SJCRH30 (cell line): ENCODE results near the gene TSC22D3. TPM values are rescaled to one million over a fixed set of nuclear protein-coding genes. Genes with fewer than 3 reads are reported as not detected.
A peak's percentile ranks its signal among the peaks of the same experiment; 100 is the strongest.
"Not testable (repeated sequence)": the region's sequence is repeated elsewhere in the genome, so short reads cannot be mapped to it uniquely, and the experiment has no call there.

Experiments used
- DNase-seq, 2 experiments: peaks; one replicate each; pipeline ENCODE4 v3.0.0-alpha.2; 2015 to 2020
- H3K27ac ChIP-seq: fragments of 250-450 bp; sonication (Bioruptor Pico); 2 replicates; pipeline ENCODE4 v1.5.1; 2020; ENCODE audit warnings: mild to moderate bottlenecking, moderate library complexity
- H3K27me3 ChIP-seq: fragments of 250-450 bp; sonication (Bioruptor Pico); 2 replicates; pipeline ENCODE4 v1.5.1; 2020; ENCODE audit warnings: mild to moderate bottlenecking, moderate library complexity
- H3K36me3 ChIP-seq: fragments of 250-450 bp; sonication (Bioruptor Pico); 2 replicates; pipeline ENCODE4 v1.5.1; 2020; ENCODE audit warnings: mild to moderate bottlenecking, moderate library complexity
- H3K4me1 ChIP-seq: fragments of 250-450 bp; sonication (Bioruptor Pico); 2 replicates; pipeline ENCODE4 v1.5.1; 2020; ENCODE audit warnings: mild to moderate bottlenecking, moderate library complexity
- H3K4me3 ChIP-seq: fragments of 250-450 bp; sonication (Bioruptor Pico); 2 replicates; pipeline ENCODE4 v1.5.1; 2020; ENCODE audit warnings: mild to moderate bottlenecking, moderate library complexity
- H3K9me3 ChIP-seq: fragments of 250-450 bp; sonication (Bioruptor Pico); replicated peaks from 2 replicates; pipeline ENCODE4 v1.5.1; 2020; ENCODE audit warnings: mild to moderate bottlenecking, moderate library complexity
- total RNA-seq: library from RNA; depleted of rRNA; stranded (reverse); fragments of >200 nt; shearing (Covaris generic); gene quantifications from 2 replicates; pipeline ENCODE4 v1.2.3, GENCODE V29; 2014

The TSC22D3 gene
- total RNA-seq, 1 experiment from 2014 or later, result 29.0 TPM

DNA sequence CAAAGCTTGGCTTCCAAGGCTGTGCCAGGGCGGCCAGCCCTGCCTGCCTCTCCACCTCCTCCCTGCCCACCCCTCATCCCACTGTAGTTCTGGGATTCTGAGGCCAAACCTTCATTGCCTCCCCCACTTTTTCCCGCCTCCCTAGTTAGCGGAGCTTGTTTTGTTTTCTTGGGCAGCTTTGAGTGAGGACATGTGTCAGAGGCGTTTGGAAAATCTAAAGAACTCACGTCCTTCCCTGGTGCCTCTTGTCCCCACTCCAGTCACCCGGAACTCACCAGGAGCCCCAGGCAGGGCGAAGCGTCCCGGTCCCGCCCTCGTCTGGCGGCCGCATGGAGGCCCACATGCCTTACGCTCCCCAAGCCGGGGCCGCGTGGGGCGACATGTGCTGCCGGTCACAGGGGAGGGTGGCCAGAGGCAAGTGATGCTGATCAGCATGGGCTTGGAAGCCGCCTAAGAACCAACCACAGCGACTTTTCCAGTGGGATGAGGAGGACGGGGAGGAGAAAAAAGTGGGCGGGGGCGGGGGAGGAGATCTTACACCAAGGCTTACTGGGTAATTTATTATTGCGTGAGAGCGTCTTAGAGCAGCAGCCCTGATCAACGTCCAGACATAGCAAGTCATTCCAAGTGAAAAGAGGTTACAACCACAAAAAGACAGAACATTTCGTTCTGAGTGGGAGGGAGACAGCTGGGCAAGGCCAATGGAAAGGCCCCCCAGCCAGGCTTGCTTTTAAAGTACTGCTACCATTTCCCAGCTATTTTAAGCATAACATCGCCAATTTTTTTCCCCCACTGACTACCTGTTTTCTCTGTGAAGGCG lies 98.8 kb downstream of the TSC22D3 start:
- peak; percentile 78 to 83 for DNase-seq
- H3K27ac ChIP-seq, result peak overlapping the region; percentile 61
- H3K36me3 ChIP-seq, result no peaks in the 10 kb centered on the region
- H3K4me1 ChIP-seq, result peaks cover 10% of the 10 kb centered on the region
- peak overlapping the region; percentile 57 for H3K4me3 ChIP-seq
- H3K9me3 ChIP-seq, result no peaks in the 10 kb centered on the region
- H3K27me3 ChIP-seq, result no peaks in the 10 kb centered on the region

DNA sequence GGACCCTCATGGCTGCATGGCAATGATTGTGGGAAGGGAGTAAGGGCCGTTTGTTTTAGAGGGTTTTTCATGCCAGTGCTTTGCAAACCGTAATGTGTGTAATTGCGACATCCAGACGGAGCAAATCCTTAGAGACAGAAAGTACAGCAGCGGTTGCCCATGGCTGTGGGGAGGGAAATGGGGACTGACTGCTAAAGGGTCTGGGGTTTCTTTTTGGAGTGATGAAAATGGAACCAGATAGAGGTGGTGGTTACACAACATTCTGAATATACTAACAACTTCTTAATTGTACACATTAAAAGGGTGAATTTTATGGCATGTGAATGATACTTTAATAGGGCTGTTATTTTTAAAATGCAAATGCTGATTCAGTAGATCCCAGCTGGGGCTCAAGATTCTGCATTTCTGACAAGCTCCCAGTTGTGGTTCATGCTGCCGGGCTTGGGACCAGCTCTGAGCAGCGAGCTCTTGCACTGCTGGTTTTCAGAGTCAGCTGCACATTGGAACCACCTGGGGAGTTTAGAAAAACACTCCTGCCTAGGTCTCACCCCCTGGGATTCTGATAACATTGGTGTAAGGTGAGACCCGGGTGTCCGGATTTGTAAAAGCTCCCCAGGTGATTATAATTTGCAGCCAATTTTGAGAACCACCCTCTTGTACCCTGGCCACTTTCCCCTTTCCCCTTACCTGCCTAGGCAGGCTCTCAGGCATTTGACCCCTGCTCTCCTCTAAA lies 99.6 kb downstream of the TSC22D3 start:
- Histone ChIP-seq H3K4me1 (peaks cover 10% of the 10 kb centered on the region), H3K27me3 (no peaks in the 10 kb centered on the region), H3K4me3 (peak overlapping the region; percentile 57), H3K27ac (peak overlapping the region; percentile 61), H3K9me3 (no peaks in the 10 kb centered on the region), H3K36me3 (no peaks in the 10 kb centered on the region)
- no peak for DNase-seq

DNA sequence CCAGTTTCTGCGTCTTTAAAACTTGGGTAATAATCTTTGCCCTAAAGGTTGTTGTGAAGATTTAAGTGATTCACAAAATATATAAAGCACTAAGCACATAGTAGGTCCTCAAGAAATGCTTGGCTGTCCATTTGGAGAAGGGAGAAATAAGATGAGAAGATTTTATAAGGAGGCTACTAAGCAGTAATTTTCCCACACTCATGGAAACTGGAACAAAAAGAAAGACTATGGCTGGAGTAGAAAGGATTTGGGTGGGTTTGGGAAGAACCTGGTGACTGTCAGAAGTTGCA lies 100.3 kb downstream of the TSC22D3 start:
- no peaks in the 10 kb centered on the region for H3K27me3 ChIP-seq
- no peaks in the 10 kb centered on the region for H3K36me3 ChIP-seq
- H3K4me3 ChIP-seq, result no peak overlapping the region
- DNase-seq, result no peak
- no peak overlapping the region for H3K27ac ChIP-seq
- H3K4me1 ChIP-seq, result peaks cover 10% of the 10 kb centered on the region
- no peaks in the 10 kb centered on the region for H3K9me3 ChIP-seq

DNA sequence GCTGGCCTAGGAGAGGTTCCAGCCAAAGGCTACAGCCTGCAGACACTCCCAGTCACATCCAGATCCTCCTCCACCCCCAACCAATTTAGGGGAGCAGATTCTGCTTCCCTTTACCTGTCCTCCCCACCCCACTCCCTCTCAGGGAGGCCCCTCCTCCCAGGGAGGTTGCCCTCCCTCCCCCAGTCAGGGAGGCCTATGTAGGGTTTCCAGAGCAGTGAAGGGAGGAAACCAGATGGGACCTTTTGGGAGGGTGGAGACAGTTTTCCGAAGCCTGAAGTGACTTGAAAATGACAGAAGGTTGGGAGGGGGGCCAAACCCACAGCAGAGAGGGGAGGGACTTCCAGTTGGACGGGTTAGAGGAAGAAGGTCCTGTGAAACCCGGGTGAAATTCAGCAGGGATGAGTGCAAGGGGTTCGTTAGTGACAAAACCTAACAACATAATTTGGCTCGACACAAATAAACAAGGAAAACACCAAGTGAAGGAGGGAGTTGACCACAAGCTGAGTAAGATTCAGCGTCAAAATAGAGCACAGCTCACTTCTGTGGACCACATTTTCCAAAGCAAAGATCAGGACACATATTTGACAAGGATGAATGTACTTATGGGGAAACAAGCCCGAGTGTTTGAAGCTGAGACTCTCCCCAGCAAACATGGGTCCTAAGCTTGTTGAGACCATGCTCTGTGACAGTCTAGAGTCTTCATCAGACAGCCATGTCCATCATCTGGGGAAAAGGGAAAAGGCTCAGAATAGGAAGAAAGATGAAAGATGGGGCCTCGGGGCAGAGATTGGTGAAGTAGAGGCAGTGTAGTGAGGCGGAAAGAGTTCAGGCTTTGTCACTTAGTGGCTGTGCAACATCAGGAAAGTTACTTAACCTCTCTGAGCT lies 100.9 kb downstream of the TSC22D3 start:
- Histone ChIP-seq H3K4me3 (no peak overlapping the region), H3K9me3 (no peaks in the 10 kb centered on the region), H3K36me3 (no peaks in the 10 kb centered on the region), H3K4me1 (peaks cover 10% of the 10 kb centered on the region), H3K27ac (no peak overlapping the region), H3K27me3 (no peaks in the 10 kb centered on the region)
- no peak for DNase-seq

DNA sequence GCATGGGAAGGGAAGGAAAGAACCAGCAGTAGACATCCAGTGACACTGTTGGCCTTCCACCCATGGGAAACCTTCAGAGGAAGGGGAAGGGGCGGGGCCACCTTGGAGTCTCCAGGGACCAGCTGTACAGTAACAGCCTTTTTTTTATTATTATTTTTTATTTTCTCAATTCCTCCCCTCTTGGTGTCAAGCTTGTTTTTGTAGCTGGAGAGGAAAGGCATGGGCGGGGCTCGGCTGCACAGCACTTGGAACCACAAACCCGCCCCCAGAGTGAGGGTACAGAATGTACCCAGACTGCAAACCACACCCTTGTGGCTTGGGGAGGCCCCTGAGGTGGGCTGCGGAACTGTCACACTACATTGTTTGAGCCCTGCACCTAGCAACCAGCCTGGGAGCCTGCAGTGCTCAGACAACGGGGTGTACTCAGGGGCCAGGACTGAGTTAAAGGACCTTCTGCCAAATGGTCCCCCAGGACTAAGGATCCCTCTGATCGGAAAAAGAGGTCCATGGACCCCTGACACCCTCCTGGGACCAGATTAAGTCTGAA lies 101.6 kb downstream of the TSC22D3 start:
- Histone ChIP-seq H3K36me3 (no peaks in the 10 kb centered on the region), H3K4me1 (peaks cover 7% of the 10 kb centered on the region), H3K27me3 (no peaks in the 10 kb centered on the region), H3K4me3 (no peak overlapping the region), H3K9me3 (no peaks in the 10 kb centered on the region), H3K27ac (no peak overlapping the region)
- peak; percentile 26 to 35 for DNase-seq

DNA sequence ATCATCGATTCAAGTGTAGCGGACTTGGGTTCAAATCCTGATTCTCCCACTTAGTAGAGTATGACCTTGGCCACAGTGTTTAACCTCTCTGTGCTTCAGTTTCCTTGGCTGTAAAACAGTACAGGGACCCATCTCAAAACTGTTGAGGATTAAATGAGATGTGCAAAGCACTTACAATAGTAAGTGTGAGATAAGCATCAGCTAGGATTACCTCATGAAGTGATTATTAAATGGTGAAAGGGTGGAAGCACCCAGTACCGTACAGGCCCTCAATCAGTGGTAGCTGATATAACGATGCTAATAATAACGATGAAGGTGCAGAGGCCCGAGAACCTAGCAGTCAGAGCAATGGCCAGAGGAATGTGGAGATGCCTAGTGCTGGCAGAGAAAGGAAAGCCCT lies 102.2 kb downstream of the TSC22D3 start:
- H3K27me3 ChIP-seq, result no peaks in the 10 kb centered on the region
- H3K9me3 ChIP-seq, result no peaks in the 10 kb centered on the region
- H3K4me3 ChIP-seq, result no peak overlapping the region
- peaks cover 4% of the 10 kb centered on the region for H3K4me1 ChIP-seq
- H3K36me3 ChIP-seq, result no peaks in the 10 kb centered on the region
- no peak overlapping the region for H3K27ac ChIP-seq
- DNase-seq, result no peak

DNA sequence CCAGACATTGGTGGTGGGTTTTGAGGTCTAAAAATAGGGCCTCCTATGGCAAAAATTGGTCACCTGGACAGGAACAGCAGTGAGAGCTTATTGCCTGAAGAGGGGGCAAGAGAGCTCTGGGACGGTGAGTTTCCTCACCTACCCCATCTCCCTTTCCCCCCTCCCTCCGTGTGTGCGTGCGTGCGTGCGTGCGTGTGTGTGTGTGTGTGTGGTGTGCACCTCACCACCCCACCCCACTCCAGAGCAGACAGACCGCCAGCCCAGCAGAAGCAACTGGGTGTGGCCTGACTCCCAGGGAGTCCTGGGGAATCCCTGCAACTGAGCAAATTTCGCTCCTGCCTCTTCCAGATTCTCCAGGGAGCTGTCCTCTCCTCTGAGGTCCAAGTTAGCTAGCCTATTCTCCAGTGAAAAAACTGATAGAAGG lies 102.6 kb downstream of the TSC22D3 start:
- peak; percentile 69 to 77 for DNase-seq
- no peak overlapping the region for H3K27ac ChIP-seq
- H3K4me1 ChIP-seq, result peaks cover 4% of the 10 kb centered on the region
- H3K36me3 ChIP-seq, result no peaks in the 10 kb centered on the region
- H3K9me3 ChIP-seq, result no peaks in the 10 kb centered on the region
- H3K27me3 ChIP-seq, result no peaks in the 10 kb centered on the region
- H3K4me3 ChIP-seq, result no peak overlapping the region

DNA sequence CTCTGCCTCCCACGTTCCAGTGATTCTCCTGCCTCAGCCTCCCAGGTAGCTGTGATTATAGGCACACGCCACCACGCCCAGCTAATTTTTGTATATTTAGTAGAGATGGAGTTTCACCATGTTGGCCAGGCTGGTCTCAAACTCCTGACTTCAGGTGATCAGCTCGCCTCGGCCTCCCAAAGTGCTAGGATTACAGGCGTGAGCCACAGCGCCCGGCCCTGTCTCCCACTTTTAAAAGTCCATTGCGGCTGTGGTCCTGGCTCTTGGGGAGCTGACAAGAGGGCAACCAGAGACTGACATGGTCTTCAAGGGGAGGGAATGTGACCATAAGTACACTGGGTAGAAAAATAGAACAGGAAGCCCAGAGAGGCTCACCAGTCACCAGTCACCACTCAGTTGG lies 104.3 kb downstream of the TSC22D3 start:
- not testable (repeated sequence) for H3K27ac ChIP-seq, H3K27me3 ChIP-seq, H3K4me1 ChIP-seq, H3K36me3 ChIP-seq, H3K9me3 ChIP-seq, DNase-seq, H3K4me3 ChIP-seq

DNA sequence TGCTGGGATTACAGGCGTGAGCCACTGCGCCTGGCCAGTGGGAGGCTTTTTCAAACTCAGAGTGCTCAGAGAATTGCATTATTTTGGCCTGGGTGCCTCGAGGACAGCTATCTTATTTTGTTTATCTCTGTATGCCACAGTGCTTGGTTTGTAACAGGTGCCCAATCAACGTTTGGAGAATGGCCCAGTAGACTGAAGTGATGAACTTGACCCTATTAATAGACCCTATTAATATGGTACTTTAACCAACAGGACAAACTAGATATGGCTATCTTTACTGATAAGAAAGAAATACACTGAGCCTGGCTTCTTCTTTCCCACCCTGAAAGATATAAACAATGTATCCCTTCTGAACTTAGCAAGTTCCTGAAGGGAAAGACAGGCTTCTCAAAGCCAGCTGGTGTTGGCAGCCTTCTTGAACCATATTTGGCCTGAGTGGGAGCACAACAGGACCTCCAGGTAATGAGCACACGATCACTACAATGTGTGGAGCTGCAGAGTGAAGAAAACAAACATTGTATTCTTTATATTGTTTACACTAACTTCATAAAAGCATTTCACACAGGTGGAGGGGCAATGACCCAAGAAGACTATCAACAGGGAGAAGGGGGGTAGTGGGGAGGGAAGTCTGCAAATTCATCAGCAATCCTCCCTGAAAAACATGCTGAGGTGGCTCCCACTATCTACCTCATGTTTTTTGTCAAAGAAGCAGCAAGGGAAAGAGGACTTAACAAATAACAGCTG lies 105.5 kb downstream of the TSC22D3 start:
- no peak for DNase-seq

DNA sequence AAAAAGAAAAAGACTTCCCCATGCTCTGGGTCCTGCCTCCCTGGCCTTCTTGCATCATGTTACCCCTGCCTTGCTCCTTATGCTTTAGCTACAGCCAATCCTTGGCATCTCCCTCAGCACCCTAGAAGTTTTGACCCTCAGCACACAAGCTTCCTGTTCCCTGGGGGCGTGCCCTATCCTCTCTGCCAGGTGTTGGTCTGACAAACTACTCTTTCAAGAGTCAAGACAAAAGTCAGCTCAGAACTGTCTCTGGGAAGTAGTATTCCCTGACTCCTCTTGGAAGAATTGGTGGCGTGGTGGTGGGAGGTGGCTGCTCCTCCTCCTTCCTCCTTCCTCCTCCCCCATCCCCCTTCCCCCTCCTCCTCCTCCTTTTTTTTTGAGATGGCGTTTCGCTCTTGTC lies 106.3 kb downstream of the TSC22D3 start:
- H3K9me3 ChIP-seq, result no peaks in the 10 kb centered on the region
- H3K4me3 ChIP-seq, result no peak overlapping the region
- DNase-seq, result no peak
- H3K27ac ChIP-seq, result no peak overlapping the region
- H3K36me3 ChIP-seq, result no peaks in the 10 kb centered on the region
- H3K27me3 ChIP-seq, result no peaks in the 10 kb centered on the region
- H3K4me1 ChIP-seq, result peaks cover 4% of the 10 kb centered on the region

More for the DNA sequence above, 105.5 kb downstream of the TSC22D3 start:
- Histone ChIP-seq H3K4me3 (no peak overlapping the region), H3K27me3 (no peaks in the 10 kb centered on the region), H3K4me1 (peaks cover 4% of the 10 kb centered on the region), H3K36me3 (no peaks in the 10 kb centered on the region), H3K9me3 (no peaks in the 10 kb centered on the region), H3K27ac (no peak overlapping the region)

DNA sequence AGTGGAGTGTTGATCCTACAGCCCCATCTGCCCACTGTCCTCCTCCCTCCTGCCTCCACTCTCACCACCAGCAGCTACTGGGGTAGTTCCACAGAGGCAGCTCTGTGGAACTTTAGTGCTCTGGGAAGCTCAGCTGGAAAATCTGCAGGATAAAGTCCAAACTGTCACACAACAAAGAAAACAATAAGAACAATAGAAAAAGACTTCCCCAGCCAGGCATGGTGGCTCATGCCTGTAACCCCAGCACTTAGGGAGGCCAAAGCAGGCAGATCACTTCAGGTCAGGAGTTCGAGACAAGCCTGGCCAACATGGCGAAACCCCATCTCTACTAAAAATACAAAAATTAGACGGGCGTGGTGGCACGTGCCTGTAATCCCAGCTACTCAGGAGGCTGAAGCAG lies 106.9 kb downstream of the TSC22D3 start:
- H3K27ac ChIP-seq, DNase-seq, H3K4me3 ChIP-seq, H3K9me3 ChIP-seq, H3K36me3 ChIP-seq, H3K4me1 ChIP-seq, H3K27me3 ChIP-seq: not testable (repeated sequence)

DNA sequence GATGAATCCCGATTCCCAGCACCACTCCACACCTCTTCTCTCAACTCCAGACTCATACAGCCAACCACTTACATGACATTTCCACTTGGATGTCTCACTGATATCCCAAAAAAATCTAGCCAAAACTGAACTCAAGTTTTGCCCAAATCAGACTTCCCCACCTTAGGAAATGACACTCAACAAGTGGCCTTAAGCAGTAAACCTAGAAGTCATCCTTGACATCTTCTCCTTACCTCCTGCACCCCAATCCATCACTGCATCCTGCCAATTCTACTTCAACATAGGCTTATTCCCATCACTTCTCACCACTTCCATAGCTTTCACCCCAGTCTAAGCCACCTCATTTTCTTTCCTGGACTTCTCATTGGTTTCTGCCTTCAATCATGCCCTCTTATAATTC lies 108.2 kb downstream of the TSC22D3 start:
- Histone ChIP-seq H3K27me3 (no peaks in the 10 kb centered on the region), H3K4me3 (no peak overlapping the region), H3K9me3 (no peaks in the 10 kb centered on the region), H3K36me3 (no peaks in the 10 kb centered on the region), H3K27ac (no peak overlapping the region), H3K4me1 (no peaks in the 10 kb centered on the region)
- no peak for DNase-seq

DNA sequence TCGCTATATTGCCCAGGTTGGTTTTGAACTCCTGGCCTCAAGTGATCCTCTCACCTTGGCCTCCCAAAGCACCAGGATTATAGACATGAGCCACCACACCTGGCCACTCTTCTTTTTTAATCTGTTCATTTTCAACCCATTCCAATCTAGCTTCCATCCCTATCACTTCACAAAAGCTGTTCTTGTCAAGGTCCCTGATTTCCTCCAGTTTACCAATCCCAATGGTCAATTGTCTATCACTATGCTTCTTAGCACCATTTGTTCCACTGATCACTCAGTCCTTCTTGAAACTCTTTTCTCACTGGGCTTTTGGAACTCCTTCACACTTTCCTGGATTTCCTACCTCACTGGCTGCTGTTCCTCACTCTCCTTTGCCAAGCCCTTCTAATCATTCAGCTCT lies 108.7 kb downstream of the TSC22D3 start:
- H3K27me3 ChIP-seq, result no peaks in the 10 kb centered on the region
- no peak overlapping the region for H3K27ac ChIP-seq
- H3K9me3 ChIP-seq, result no peaks in the 10 kb centered on the region
- no peak overlapping the region for H3K4me3 ChIP-seq
- H3K4me1 ChIP-seq, result no peaks in the 10 kb centered on the region
- DNase-seq, result no peak
- H3K36me3 ChIP-seq, result no peaks in the 10 kb centered on the region
